Measurements from ENCODE around the gene KLF15. TPM values are rescaled to one million over a fixed set of nuclear protein-coding genes. Genes with fewer than 3 reads are reported as not detected.

Gene KLF15
- total RNA-seq, 1 donor from 2014 or later, result 5.7 TPM

- peaks cover 7% of the 10 kb centered on the region for H3K4me1 Mint-ChIP-seq (ENCODE audit: unreplicated experiment)
- peaks cover 6% of the 10 kb centered on the region for H3K27me3 Mint-ChIP-seq (ENCODE audit: unreplicated experiment)
- TF ChIP-seq, protein P1, sequence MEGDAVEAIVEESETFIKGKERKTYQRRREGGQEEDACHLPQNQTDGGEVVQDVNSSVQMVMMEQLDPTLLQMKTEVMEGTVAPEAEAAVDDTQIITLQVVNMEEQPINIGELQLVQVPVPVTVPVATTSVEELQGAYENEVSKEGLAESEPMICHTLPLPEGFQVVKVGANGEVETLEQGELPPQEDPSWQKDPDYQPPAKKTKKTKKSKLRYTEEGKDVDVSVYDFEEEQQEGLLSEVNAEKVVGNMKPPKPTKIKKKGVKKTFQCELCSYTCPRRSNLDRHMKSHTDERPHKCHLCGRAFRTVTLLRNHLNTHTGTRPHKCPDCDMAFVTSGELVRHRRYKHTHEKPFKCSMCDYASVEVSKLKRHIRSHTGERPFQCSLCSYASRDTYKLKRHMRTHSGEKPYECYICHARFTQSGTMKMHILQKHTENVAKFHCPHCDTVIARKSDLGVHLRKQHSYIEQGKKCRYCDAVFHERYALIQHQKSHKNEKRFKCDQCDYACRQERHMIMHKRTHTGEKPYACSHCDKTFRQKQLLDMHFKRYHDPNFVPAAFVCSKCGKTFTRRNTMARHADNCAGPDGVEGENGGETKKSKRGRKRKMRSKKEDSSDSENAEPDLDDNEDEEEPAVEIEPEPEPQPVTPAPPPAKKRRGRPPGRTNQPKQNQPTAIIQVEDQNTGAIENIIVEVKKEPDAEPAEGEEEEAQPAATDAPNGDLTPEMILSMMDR (IDR thresholded peaks at IDR 0.05), result no peak
- no peak for DNase-seq (ENCODE audit: extremely low spot score, unreplicated experiment)
- H3K27ac Mint-ChIP-seq (ENCODE audit: unreplicated experiment), result no peak overlapping the region
- no peaks in the 10 kb centered on the region for H3K9me3 Mint-ChIP-seq (ENCODE audit: unreplicated experiment)
- H3K4me3 Mint-ChIP-seq (ENCODE audit: unreplicated experiment), result no peak overlapping the region
- H3K36me3 Mint-ChIP-seq (ENCODE audit: unreplicated experiment), result peaks cover 2% of the 10 kb centered on the region
Measured at GRCh38 chr3:126378341-126378751, 21.1 kb upstream of the KLF15 start.

GRCh38 chr3:126377211-126377610 is 20.0 kb upstream of the KLF15 start:
- DNase-seq (ENCODE audit: extremely low spot score, unreplicated experiment), result no peak
- Mint-ChIP-seq H3K27ac (ENCODE audit: unreplicated experiment) (no peak overlapping the region), H3K4me3 (ENCODE audit: unreplicated experiment) (no peak overlapping the region), H3K9me3 (ENCODE audit: unreplicated experiment) (no peaks in the 10 kb centered on the region), H3K36me3 (ENCODE audit: unreplicated experiment) (no peaks in the 10 kb centered on the region), H3K27me3 (ENCODE audit: unreplicated experiment) (peaks cover 4% of the 10 kb centered on the region), H3K4me1 (ENCODE audit: unreplicated experiment) (peaks cover 7% of the 10 kb centered on the region)
- TF ChIP-seq, protein P1 (IDR thresholded peaks at IDR 0.05), result no peak

- H3K36me3 Mint-ChIP-seq (ENCODE audit: unreplicated experiment), result no peaks in the 10 kb centered on the region
- H3K27ac Mint-ChIP-seq (ENCODE audit: unreplicated experiment), result peak overlapping the region; percentile 38
- no peaks in the 10 kb centered on the region for H3K9me3 Mint-ChIP-seq (ENCODE audit: unreplicated experiment)
- TF ChIP-seq, protein P1 (IDR thresholded peaks at IDR 0.05), result no peak
- no peak overlapping the region for H3K4me3 Mint-ChIP-seq (ENCODE audit: unreplicated experiment)
- peaks cover 7% of the 10 kb centered on the region for H3K4me1 Mint-ChIP-seq (ENCODE audit: unreplicated experiment)
- H3K27me3 Mint-ChIP-seq (ENCODE audit: unreplicated experiment), result peaks cover 4% of the 10 kb centered on the region
- no peak for DNase-seq (ENCODE audit: extremely low spot score, unreplicated experiment)
Measured at GRCh38 chr3:126376444-126376843, 19.2 kb upstream of the KLF15 start.

GRCh38 chr3:126375835-126376331 is 18.7 kb upstream of the KLF15 start:
- Mint-ChIP-seq H3K27ac (ENCODE audit: unreplicated experiment) (no peak overlapping the region), H3K27me3 (ENCODE audit: unreplicated experiment) (peaks cover 4% of the 10 kb centered on the region), H3K9me3 (ENCODE audit: unreplicated experiment) (no peaks in the 10 kb centered on the region), H3K36me3 (ENCODE audit: unreplicated experiment) (no peaks in the 10 kb centered on the region), H3K4me3 (ENCODE audit: unreplicated experiment) (no peak overlapping the region), H3K4me1 (ENCODE audit: unreplicated experiment) (peaks cover 7% of the 10 kb centered on the region)
- no peak for DNase-seq (ENCODE audit: extremely low spot score, unreplicated experiment)
- TF ChIP-seq, protein P1 (IDR thresholded peaks at IDR 0.05), result no peak

DNA sequence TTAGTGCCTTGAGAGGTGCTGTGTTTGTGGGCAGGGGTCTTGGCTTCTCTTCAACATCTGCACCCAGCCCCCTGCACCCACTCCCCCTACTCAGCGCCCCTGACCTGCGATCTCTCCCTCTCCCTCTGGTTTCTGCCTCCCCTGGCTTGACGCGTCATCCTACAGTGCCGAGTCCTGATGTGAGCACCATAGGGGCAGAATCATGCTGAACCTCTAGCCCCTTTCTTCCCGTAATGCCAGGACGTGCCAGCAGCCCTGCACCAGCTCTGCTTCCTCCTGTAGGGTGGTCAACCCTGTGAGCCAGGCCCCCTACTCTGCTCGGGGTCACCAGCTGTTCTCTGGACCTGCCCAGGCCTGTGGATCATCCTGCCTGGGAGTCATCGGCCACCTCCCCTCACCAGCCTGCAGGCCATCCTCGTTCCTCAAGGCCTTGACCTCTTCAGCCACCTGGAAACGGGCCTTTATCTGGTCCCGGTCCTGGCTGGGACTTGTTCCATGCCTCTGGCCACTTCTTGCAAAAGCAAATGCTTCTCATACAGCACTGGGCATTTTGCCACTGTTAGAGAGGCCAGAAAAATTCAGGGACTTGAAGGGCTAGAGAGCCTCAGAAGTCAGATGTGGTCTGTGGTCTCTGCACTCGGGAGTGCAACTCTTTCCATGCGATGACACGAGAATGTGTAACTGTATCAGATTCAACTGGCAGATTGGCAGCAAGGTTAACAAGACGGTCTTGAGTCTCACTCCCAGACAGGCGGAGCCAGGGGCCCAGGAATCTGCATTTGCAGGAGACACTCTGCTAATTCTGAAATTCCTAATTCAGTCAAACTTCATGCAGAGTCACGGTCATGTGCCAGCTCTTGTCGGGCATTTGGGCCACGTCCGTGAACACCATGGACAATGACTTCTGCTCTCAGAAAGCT is 16.7 kb upstream of the KLF15 start:
- Mint-ChIP-seq H3K4me3 (ENCODE audit: unreplicated experiment) (no peak overlapping the region), H3K27ac (ENCODE audit: unreplicated experiment) (no peak overlapping the region), H3K36me3 (ENCODE audit: unreplicated experiment) (no peaks in the 10 kb centered on the region), H3K4me1 (ENCODE audit: unreplicated experiment) (peaks cover 7% of the 10 kb centered on the region), H3K27me3 (ENCODE audit: unreplicated experiment) (peaks cover 4% of the 10 kb centered on the region), H3K9me3 (ENCODE audit: unreplicated experiment) (no peaks in the 10 kb centered on the region)
- no peak for DNase-seq (ENCODE audit: extremely low spot score, unreplicated experiment)
- TF ChIP-seq, protein P1 (IDR thresholded peaks at IDR 0.05), result no peak
